ENCODE measurements around the gene SFI1. TPM values are rescaled to one million over a fixed set of nuclear protein-coding genes. Genes with fewer than 3 reads are reported as not detected.
A peak's percentile ranks its signal among the peaks of the same experiment; 100 is the strongest.
"Not testable (repeated sequence)": the region's sequence is repeated elsewhere in the genome, so short reads cannot be mapped to it uniquely, and the experiment has no call there.

The SFI1 gene
- total and polyA plus RNA-seq, 4 donors: 16.7 to 59.6 (median 30.3) TPM

GRCh38 chr22:31652911-31653684 lies 156.8 kb downstream of the SFI1 start:
- H3K4me3 ChIP-seq (ENCODE audit: low read depth, low read length): no peak overlapping the region
- H3K27ac ChIP-seq (ENCODE audit: low read depth, low read length): no peak overlapping the region
- peaks cover 20% of the 10 kb centered on the region for H3K36me3 ChIP-seq (ENCODE audit: control insufficient read depth, insufficient read depth, low read length)
- no peaks in the 10 kb centered on the region for H3K4me1 ChIP-seq (ENCODE audit: control insufficient read depth, insufficient read depth, low read length)
- no peaks in the 10 kb centered on the region for H3K27me3 ChIP-seq (ENCODE audit: control insufficient read depth, insufficient read depth, low read length)
- DNase-seq (ENCODE audit: low read depth in 4 of 6, low spot score in 6 of 6): no peak
- WGBS (ENCODE audit: insufficient coverage): 100% methylated on average over 1 of the region's 9 CpGs
- H3K9me3 ChIP-seq (ENCODE audit: control insufficient read depth, insufficient read depth, low read length): no peaks in the 10 kb centered on the region

GRCh38 chr22:31653944-31654343 lies 157.6 kb downstream of the SFI1 start:
- DNase-seq (ENCODE audit: low read depth in 4 of 6, low spot score in 6 of 6): no peak
- WGBS (ENCODE audit: insufficient coverage): 100% methylated on average over 2 of the region's 2 CpGs

GRCh38 chr22:31654408-31654807 lies 158.1 kb downstream of the SFI1 start:
- DNase-seq (ENCODE audit: low read depth in 4 of 6, low spot score in 6 of 6): no peak
- 100% methylated on average over 3 of the region's 5 CpGs for WGBS (ENCODE audit: insufficient coverage)
- Histone ChIP-seq H3K9me3 (ENCODE audit: control insufficient read depth, insufficient read depth, low read length) (no peaks in the 10 kb centered on the region), H3K4me1 (ENCODE audit: control insufficient read depth, insufficient read depth, low read length) (no peaks in the 10 kb centered on the region), H3K4me3 (ENCODE audit: low read depth, low read length) (no peak overlapping the region), H3K36me3 (ENCODE audit: control insufficient read depth, insufficient read depth, low read length) (peaks cover 10% of the 10 kb centered on the region), H3K27ac (ENCODE audit: low read depth, low read length) (no peak overlapping the region), H3K27me3 (ENCODE audit: control insufficient read depth, insufficient read depth, low read length) (no peaks in the 10 kb centered on the region)

More at GRCh38 chr22:31653944-31654343, 157.6 kb downstream of the SFI1 start:
- Histone ChIP-seq H3K9me3 (ENCODE audit: control insufficient read depth, insufficient read depth, low read length) (no peaks in the 10 kb centered on the region), H3K4me1 (ENCODE audit: control insufficient read depth, insufficient read depth, low read length) (no peaks in the 10 kb centered on the region), H3K27me3 (ENCODE audit: control insufficient read depth, insufficient read depth, low read length) (no peaks in the 10 kb centered on the region), H3K36me3 (ENCODE audit: control insufficient read depth, insufficient read depth, low read length) (peaks cover 15% of the 10 kb centered on the region), H3K27ac (ENCODE audit: low read depth, low read length) (no peak overlapping the region), H3K4me3 (ENCODE audit: low read depth, low read length) (no peak overlapping the region)

- Histone ChIP-seq H3K4me3 (ENCODE audit: low read depth, low read length) (no peak overlapping the region), H3K9me3 (ENCODE audit: control insufficient read depth, insufficient read depth, low read length) (no peaks in the 10 kb centered on the region), H3K27ac (ENCODE audit: low read depth, low read length) (no peak overlapping the region), H3K4me1 (ENCODE audit: control insufficient read depth, insufficient read depth, low read length) (peaks cover 11% of the 10 kb centered on the region), H3K27me3 (ENCODE audit: control insufficient read depth, insufficient read depth, low read length) (no peaks in the 10 kb centered on the region), H3K36me3 (ENCODE audit: control insufficient read depth, insufficient read depth, low read length) (peaks cover 2% of the 10 kb centered on the region)
- no peak for DNase-seq (ENCODE audit: low read depth in 4 of 6, low spot score in 6 of 6)
- 95% methylated on average over 2 of the region's 7 CpGs for WGBS (ENCODE audit: insufficient coverage)
Observed at GRCh38 chr22:31659246-31659645, 162.9 kb downstream of the SFI1 start.

- not testable (repeated sequence) for H3K27ac ChIP-seq (ENCODE audit: low read depth, low read length); DNase-seq (ENCODE audit: low read depth in 4 of 6, low spot score in 6 of 6); H3K27me3 ChIP-seq (ENCODE audit: control insufficient read depth, insufficient read depth, low read length); H3K36me3 ChIP-seq (ENCODE audit: control insufficient read depth, insufficient read depth, low read length); H3K9me3 ChIP-seq (ENCODE audit: control insufficient read depth, insufficient read depth, low read length)
- Histone ChIP-seq H3K4me1 (ENCODE audit: control insufficient read depth, insufficient read depth, low read length) (peaks cover 11% of the 10 kb centered on the region), H3K4me3 (ENCODE audit: low read depth, low read length) (peak overlapping the region; percentile 96)
- 68% methylated on average over 7 of the region's 10 CpGs for WGBS (ENCODE audit: insufficient coverage)
Observed at GRCh38 chr22:31660860-31661341, 164.6 kb downstream of the SFI1 start.

- Histone ChIP-seq H3K27me3 (ENCODE audit: control insufficient read depth, insufficient read depth, low read length) (no peaks in the 10 kb centered on the region), H3K27ac (ENCODE audit: low read depth, low read length) (no peak within 1 kb of the TSS), H3K9me3 (ENCODE audit: control insufficient read depth, insufficient read depth, low read length) (no peaks in the 10 kb centered on the region), H3K36me3 (ENCODE audit: control insufficient read depth, insufficient read depth, low read length) (no peaks in the 10 kb centered on the region), H3K4me3 (ENCODE audit: low read depth, low read length) (peak within 1 kb of the TSS; percentile 96), H3K4me1 (ENCODE audit: control insufficient read depth, insufficient read depth, low read length) (peaks cover 11% of the 10 kb centered on the region)
- 9% methylated on average over 48 of the region's 52 CpGs for WGBS (ENCODE audit: insufficient coverage)
- peak; percentile 92 to 99 (median 96) for DNase-seq (ENCODE audit: low read depth in 4 of 6, low spot score in 6 of 6)
Observed at GRCh38 chr22:31661851-31662667, 165.7 kb downstream of the SFI1 start, which contains the start of gene PISD. PISD (minus strand) TSS chr22:31662215; CDS start chr22:31662208, 7 bp downstream.

- DNase-seq (ENCODE audit: low read depth in 4 of 6, low spot score in 6 of 6): no peak
- peaks cover 11% of the 10 kb centered on the region for H3K4me1 ChIP-seq (ENCODE audit: control insufficient read depth, insufficient read depth, low read length)
- H3K9me3 ChIP-seq (ENCODE audit: control insufficient read depth, insufficient read depth, low read length): no peaks in the 10 kb centered on the region
- no peak overlapping the region for H3K27ac ChIP-seq (ENCODE audit: low read depth, low read length)
- H3K4me3 ChIP-seq (ENCODE audit: low read depth, low read length): peak overlapping the region; percentile 96
- H3K27me3 ChIP-seq (ENCODE audit: control insufficient read depth, insufficient read depth, low read length): no peaks in the 10 kb centered on the region
- WGBS (ENCODE audit: insufficient coverage): 86% methylated on average over 6 of the region's 8 CpGs
- H3K36me3 ChIP-seq (ENCODE audit: control insufficient read depth, insufficient read depth, low read length): no peaks in the 10 kb centered on the region
Observed at GRCh38 chr22:31662668-31663037, 166.3 kb downstream of the SFI1 start.

Small RNA genes lying within 50 kb of the gene (small RNA-seq; reads per million reads assigned to genes)
- not detected for gene AL096701.2 (ENCODE audit: low replicate concordance)
- not detected for gene RNU6-28P (ENCODE audit: low replicate concordance)

Other genes with a start within 250 kb of the SFI1 start
- 10 to 100 TPM; 26.1 to 38.9 TPM for gene PIK3IP1, start 204.0 kb upstream of the SFI1 start, total RNA-seq
- 10 to 100 TPM; 17.1 to 21.3 TPM for gene PIK3IP1, start 204.0 kb upstream of the SFI1 start, polyA plus RNA-seq (ENCODE audit: insufficient read length in 2 of 2)
- 10 to 100 TPM; 18.6 to 31.8 TPM for gene PATZ1, start 150.2 kb upstream of the SFI1 start, total RNA-seq
- gene PATZ1, start 150.2 kb upstream of the SFI1 start, polyA plus RNA-seq (ENCODE audit: insufficient read length in 2 of 2): 10 to 100 TPM; 56.9 to 62.5 TPM
- 10 to 100 TPM; 64.8 to 81.5 TPM for gene DRG1, start 96.9 kb upstream of the SFI1 start, total RNA-seq
- 10 to 100 TPM; 62.6 to 68.2 TPM for gene DRG1, start 96.9 kb upstream of the SFI1 start, polyA plus RNA-seq (ENCODE audit: insufficient read length in 2 of 2)
- 10 to 100 TPM; 15.1 to 20.6 TPM for gene EIF4ENIF1, start 6.7 kb upstream of the SFI1 start, total RNA-seq
- 10 to 100 TPM; 43.1 to 52.7 TPM for gene EIF4ENIF1, start 6.7 kb upstream of the SFI1 start, polyA plus RNA-seq (ENCODE audit: insufficient read length in 2 of 2)
- 10 to 100 TPM; 23.4 to 28.1 TPM for gene PISD, start 165.7 kb downstream of the SFI1 start, total RNA-seq
- gene PISD, start 165.7 kb downstream of the SFI1 start, polyA plus RNA-seq (ENCODE audit: insufficient read length in 2 of 2): 10 to 100 TPM; 39.6 to 47.2 TPM